Measurements from ENCODE around the gene LMOD2.

LMOD2 gene

DNA sequence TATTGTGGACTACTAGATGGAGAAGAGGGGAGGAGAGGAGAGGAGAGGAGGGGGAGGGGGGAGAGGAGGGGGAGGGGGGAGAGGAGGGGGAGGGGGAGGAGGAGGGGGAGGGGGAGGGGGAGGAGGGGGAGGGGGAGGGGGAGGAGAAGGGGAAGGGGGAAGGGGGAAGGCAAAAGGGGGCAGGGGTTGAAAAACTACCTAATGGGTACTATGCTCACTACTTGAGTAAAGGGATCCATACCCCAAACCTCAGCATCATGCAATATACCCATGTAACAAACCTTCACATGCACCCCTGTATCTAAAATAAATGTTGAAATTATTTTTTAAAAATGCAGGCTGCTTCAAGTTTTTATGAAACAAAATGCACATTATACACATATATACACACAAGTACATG is 15.1 kb upstream of the LMOD2 start:
- DNase-seq (ENCODE audit: low spot score), result no peak

DNA sequence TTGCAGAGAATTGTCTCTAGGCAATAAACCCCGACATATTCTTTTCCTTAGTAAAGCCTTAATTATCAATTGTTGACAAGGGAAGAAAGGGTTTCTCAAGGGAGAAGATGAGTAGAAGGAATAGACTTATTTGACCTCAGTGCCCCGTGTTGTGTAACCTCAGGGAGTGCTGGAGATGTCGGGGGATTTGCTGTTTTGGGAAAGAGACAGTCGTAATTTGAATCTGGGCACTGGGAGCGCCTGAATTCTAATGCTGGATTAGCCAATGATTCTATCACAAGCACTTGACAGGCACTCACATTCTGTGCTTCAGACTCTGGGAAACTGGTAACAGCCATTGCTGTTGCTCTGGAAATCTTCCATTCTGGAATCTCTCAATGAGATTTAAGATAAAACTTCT is 13.8 kb upstream of the LMOD2 start:
- no peak for DNase-seq (ENCODE audit: low spot score)

DNA sequence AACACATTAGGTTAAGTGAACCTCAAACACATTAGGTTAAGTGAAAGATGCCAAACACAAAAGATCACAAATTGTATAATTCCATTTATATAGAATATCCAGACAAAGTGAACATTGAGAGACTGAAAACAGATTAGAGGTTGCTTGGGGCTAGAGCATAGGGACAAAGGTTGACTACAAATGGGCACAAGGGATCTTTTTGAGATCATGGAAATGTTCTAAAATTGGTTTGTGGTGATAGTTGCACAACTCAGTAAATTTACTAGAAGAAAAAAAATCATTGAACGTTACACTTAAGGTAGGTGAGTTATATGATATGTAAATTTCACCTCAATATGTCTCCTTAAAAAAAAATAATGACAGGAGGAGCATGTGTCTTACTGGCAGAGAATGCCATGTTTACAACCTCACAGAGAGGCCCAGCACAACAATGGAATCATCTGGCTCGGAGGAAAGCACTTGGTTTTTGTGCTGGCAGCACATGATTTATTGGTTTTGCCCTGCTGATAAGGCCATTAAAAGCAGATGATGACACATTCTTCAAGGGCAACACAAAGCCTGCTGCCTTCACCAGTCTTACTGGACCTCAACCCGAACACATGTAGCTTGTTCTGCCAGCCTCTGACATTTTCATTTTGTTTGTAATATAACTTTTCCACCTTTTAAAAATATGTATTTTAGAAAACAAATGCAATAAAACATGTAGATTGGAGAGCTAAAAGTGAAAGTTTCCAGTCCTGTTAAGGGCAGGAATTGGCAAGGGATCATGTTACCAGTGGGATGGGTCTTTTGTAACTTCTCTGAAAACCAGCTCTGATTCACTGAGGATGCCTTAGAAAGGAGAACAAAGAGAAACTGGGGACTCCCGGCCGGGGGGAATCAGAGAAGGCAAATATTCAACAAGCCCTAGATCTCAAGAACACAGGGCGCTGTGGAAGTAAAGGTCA is 11.9 kb upstream of the LMOD2 start:
- DNase-seq (ENCODE audit: low spot score), result no peak

DNA sequence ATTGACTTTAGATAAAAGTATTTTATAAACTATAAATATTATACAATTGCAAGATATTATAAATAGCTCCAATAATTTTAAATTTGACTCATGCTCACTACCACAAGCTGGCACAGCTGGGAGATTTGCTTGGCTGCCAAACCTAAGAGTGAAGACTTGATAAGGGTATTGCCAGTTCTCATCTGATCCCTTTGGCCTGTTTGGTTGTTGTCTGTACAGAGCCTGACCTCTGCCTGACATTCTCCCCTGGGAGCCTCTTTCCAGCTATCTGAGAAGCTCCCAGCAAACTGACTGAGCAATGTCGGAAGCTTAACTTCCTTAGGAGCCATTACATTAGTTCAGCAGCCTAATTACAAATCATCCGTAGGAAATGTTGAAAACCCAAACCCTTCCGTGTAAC is 10.2 kb upstream of the LMOD2 start:
- no peak for DNase-seq (ENCODE audit: low spot score)

DNA sequence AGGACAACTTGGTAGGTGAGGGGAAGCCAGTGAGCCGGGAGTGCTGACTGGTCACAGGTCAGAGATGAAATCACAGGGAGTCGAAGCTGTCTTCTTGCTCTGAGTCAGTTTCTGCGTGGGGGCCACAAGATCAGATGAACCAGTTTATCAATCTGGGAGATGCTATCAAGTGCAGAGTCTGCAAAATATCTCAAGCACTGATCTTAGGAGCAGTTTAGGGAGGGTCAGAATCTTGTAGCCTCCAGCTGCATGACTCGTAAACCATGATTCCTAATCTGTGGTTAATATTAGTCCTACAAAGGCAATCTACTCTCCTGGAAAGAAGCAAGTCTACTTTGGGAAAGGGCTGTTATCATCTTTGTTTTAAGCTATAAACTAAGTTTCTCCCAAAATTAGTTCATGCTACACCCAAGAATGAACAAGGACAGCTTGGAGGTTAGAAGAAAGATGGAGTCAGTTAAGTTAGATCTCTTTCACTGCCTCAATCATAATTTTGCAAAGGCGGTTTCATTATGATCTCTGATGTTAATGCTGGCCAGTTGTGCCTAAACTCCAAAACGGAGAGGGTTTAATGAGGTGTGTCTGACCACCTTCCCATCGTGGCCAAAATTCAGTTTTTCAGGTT is 8.4 kb upstream of the LMOD2 start:
- DNase-seq (ENCODE audit: low spot score), result no peak

DNA sequence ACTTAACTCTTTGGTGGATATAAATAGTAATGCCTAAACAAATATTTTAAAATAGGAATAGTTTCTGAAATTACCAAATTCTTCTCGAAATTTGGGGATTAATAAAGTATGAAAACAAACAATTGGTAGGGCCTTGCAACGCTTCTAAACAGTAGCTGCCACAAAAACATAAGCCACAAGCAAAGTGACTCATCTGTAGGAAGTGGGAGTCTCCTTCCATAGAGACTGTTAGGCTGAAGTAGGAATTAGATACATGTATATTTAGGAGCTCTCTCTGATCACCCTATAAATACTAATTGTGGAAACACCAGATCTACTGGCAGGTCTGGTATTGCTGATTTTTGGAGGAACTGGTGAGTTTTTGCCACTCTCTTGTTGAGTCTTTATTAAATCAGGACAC is 5.7 kb upstream of the LMOD2 start:
- no peak for DNase-seq (ENCODE audit: low spot score)

DNA sequence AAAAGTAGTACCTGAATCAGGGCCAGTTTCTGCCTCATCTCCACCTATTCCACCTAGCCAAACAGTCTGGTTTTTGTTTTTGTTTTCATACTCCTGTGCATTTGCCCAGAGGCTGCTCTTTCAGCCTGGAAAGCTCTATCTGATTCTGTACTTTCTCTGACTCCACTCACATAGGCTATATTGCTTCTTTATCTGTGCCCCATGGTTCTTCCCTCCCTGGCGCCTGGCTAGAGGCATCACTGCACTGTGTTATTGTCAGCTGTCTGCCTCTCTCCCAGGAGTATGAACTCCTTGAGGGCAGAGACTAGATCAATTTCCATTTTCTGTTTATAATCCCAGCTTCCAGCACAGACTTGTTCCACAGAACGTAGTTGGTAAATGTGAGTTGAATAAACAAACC is 5.1 kb upstream of the LMOD2 start:
- no peak for DNase-seq (ENCODE audit: low spot score)

DNA sequence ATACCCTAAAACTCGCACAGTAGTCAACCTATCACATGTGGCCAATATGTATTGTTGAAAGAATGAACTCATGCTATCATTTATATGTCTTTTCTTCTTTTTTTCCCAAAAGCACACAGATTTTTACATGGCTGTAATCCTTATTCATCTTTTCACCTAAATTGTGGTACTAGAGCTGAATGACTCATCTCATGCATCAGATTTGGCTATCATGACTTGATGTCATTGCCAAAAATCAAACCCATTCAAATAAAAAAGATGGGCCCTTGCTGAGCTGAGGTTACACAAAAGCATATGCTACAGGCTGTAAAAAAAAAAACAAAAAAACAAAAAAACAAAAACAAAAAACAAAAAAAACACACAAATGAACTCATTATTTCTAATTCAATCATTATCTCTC is 3.3 kb upstream of the LMOD2 start:
- no peak for DNase-seq (ENCODE audit: low spot score)

DNA sequence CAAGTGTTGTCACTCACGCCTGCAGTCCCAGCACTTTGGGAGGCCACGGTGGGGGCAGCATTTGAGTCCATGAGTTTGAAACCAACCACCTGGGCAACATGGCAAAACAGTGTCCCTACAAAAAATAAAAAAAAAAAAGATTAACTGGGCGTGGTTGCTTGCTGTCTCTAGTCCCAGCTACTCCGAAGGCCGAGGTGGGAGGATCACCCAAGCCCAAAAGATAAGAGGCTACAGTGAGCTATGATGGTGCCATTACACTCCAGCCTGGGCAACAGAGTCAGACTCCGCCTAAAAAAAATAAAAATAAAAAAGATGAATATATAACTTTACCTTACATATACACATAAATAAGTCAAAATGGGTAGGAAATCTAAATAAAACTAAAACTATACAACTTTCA is 2.5 kb upstream of the LMOD2 start:
- DNase-seq (ENCODE audit: low spot score), result no peak

DNA sequence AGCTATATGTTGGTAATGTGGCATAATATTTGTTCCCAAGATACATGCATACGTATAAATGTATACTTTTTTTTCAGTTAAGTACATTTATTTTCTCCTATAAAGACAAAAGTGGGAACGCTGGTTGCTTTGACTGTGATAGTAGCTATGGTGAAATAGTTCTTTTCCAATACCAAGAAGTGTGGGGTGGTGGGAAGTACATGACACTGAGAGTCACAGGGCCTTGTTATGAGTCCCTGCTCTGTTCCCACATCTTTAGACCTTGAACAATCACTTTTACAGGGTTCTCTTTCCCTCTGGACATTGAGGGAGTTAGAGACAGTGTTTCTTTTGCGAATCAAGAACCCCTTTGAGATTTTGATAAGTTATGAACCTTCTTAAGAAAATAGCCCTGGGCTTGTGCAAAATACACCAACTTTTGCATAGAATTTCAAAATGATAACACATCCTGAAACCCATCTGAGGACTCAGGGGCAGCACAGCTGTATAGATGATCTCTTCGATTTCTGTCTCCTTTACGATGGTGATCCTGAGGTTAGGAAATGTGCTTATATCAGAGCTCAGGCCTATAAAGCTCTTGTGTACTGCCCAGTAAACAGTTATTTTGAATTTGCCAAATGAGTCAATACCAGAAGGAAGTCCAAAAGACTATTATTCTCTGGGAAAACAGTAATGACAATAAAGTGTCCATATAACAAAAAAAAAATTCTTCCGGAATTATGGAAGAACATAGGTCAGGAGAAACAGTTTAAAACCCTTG is 1.1 kb downstream of the LMOD2 start:
- DNase-seq (ENCODE audit: low spot score), result no peak

DNA sequence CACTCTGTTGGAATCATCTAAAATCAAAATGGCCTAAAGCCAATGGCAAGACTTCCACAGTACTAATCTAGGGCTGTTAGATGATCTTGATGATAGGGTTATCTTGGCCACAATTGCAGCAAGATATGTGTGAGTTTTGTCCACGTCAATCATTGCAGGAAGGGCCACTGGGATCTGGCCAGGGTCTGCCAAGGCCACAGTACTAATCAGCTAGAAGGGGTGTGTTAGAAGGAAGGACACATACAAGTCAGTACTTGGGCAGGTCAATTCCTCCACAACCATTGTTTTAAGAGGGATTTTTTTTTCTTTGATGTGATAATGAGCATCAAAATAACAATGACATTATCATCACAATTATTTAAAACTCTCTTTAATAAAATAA is 1.6 kb downstream of the LMOD2 start:
- no peak for DNase-seq (ENCODE audit: low spot score)

DNA sequence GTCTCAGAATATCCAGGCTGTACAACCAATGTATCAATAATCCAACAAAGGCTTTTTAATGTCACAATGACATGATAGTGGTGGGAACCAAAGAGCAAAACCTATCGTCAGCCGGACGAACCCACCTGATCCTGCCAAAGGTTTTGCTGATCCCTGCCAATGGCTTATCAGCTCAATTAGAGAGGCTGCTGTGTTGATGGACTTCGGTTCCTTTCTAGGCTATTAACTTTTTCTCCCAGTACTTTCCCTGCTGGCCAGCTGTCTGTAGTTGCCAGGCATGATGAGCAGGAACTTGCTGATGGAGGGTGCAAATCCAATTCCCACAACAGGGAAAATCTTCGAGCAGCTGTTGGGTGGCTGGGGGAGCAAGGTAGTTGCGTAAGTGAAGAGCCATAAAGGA is 2.4 kb downstream of the LMOD2 start:
- DNase-seq (ENCODE audit: low spot score), result no peak

DNA sequence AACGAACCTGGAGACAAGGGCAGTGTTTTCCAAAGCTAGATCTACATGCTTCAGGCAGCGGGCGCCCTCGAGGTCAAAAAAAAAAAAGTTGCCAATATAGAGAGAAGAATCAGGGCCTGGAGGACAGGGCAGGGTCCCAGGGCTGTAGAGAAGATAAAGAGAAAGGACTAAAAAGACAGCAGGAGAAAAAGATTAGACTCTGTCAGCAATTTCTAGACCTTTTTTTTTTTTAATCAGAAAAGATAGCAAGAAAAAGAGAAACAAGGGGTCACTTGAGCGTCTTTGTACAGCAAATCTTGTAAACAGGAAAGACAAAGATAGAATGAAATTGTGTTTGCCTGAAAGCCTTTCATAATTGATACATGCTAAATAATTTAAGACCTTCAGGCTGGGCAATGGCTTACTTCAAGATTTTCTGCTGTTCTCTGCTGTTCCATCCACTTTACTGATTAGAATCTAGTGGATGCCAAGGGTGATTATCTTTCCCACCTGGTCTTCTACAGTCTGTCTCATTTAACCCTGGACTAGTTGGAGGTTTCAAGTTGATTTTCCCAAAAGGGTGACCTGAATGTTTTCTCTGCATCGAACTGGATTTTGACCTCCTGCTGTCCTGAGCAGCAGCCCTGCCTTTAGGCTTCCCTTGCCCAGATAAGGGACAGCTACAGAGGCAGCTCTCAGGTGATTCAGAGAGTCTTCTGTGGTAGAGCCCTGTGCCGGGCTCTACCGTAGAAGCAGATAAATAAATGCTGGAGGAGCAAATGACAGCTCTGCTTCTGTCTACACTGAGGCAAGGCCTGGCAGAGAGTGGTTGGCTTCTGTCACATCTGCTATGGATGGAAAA is 5.1 kb downstream of the LMOD2 start:
- no peak for DNase-seq (ENCODE audit: low spot score)

DNA sequence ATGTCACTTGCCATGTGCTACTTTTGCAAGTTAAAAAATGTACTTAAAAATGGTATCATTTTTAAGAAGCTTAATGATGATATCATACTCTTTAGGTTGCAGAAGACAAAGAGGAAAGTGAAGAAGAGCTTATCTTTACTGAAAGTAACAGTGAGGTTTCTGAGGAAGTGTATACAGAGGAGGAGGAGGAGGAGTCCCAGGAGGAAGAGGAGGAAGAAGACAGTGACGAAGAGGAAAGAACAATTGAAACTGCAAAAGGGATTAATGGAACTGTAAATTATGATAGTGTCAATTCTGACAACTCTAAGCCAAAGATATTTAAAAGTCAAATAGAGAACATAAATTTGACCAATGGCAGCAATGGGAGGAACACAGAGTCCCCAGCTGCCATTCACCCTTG is 6.1 kb downstream of the LMOD2 start:
- DNase-seq (ENCODE audit: low spot score), result no peak

DNA sequence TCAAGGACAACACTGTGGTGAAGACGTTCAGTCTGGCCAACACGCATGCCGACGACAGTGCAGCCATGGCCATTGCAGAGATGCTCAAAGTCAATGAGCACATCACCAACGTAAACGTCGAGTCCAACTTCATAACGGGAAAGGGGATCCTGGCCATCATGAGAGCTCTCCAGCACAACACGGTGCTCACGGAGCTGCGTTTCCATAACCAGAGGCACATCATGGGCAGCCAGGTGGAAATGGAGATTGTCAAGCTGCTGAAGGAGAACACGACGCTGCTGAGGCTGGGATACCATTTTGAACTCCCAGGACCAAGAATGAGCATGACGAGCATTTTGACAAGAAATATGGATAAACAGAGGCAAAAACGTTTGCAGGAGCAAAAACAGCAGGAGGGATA is 6.6 kb downstream of the LMOD2 start:
- DNase-seq (ENCODE audit: low spot score), result no peak

DNA sequence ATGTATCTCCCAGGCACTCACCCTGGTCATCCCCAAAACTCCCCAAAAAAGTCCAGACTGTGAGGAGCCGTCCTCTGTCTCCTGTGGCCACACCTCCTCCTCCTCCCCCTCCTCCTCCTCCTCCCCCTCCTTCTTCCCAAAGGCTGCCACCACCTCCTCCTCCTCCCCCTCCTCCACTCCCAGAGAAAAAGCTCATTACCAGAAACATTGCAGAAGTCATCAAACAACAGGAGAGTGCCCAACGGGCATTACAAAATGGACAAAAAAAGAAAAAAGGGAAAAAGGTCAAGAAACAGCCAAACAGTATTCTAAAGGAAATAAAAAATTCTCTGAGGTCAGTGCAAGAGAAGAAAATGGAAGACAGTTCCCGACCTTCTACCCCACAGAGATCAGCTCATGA is 7.1 kb downstream of the LMOD2 start:
- DNase-seq (ENCODE audit: low spot score), result no peak

DNA sequence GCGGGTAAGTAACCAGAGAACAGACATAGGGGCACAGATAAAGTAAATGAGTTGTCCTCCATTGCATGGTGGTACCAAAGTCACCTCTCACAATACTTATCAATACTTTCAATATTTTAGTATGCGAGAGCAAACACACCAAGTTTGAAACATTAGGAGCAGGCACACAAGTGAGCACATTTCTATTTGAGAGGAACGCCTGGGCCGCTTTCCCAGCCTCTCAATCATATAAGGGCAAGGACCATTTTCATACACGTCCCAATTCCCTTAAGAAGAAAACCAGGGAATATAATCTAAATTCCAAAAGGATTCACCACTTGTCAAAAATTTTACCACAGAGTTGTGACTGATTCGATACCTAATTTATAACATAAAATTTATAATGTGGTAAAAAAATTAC is 7.5 kb downstream of the LMOD2 start:
- no peak for DNase-seq (ENCODE audit: low spot score)

DNA sequence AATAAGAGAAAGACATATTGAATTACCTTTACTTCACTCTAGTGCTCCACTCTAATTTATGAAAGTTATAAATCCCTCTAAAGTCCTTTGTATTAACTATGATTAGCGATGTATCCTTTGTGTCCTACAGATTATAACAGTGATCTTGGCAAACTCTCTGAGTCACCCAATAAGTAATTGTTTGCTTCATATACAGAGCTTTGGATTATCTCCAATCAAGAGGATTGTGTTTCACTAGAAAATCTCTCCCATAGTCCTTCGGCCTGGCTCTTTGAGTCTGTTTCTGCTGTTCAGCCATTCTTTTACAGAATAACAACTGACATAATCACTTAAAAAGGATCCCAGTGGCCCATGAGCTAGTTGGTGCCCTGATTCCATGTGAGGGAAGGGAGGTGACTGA is 9.5 kb downstream of the LMOD2 start:
- no peak for DNase-seq (ENCODE audit: low spot score)

DNA sequence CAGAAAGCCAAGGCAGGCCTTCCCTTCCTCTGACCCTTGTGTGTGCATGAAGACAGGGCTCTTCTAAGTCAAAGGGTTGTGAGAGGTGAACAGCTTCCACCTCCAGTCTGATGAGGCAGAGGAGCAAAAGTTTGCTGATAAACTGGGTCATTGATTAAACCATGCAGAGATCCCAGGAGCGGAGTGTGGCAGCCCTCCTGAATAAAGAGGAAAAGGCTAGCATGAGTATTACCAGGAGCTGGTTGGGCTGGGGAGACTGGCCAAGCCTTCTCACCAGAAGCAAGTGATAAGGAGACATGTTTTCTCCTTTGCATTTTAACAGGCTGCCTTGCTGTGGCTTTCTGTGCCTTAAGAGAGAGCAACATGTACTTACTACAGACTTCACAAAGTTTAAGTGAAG is 10.2 kb downstream of the LMOD2 start:
- DNase-seq (ENCODE audit: low spot score), result no peak

DNA sequence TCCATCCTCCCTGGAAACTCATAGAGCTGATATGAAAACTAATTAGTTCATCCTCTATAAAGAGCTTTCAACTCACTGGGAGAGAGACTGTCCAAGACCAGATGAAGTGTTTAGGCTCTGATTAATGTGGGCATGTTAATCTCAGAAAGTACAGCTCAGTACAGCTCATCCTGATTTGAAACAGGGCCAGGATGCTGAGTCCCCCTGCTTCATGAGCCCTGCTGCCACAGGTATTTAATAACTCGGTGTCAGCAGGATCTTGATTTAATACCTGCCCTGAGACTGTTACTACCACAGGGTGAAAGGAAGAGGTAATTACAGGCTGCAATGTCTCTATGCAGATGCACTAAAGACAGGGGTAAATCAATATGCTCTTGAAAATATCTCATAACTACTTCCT is 10.8 kb downstream of the LMOD2 start:
- no peak for DNase-seq (ENCODE audit: low spot score)

DNA sequence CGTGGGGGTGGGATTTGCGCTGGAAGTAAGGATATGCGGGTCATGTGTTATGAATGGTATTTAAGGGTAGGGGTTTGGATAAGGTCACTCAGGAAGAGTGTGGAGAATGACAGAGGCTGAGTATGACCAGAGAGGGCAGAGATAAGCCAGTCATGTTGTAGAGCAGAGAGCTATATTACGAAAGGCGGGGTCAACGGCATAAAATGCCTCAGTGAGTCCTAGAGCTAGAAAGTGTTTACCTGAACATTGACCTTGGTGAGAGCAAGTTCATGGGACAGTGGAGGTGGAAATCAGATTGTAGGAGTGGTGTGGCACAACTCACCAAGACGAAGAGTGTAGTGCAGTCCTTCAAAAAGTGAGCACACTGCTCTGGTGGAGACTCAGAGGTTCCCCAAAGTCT is 13.8 kb downstream of the LMOD2 start:
- DNase-seq (ENCODE audit: low spot score), result no peak

DNA sequence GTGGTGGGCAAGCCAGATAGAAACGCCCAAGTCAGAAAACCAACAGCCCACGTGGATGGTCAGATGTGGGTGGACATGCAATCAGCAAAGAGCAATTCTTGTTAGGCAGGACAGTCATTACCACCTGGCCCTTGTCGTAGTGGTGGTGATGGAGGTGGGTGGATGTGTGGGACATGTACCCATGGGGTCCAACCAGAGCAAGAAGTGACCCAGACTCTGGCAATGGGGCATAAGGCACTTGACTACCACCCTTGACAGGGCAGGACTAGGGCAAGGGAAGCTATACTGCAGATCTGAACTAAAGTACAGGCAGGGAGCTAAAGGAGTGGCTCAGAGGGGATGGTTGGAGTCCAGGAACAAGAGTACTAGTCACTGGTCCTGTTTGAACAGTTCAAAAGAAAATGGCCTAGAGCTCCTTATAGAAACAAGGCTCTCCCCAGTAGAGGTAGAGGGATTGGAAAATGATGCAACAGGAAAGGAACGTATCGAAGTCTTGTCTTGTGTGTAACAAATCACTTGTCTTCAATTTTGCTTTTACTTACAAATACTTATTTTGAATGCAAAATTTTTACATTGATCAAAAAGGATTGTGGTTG is 17.6 kb downstream of the LMOD2 start:
- no peak for DNase-seq (ENCODE audit: low spot score)
